Epithelial cell of proximal tubule (primary cell): ENCODE results near the gene PSME3IP1. TPM values are rescaled to one million over a fixed set of nuclear protein-coding genes. Genes with fewer than 3 reads are reported as not detected.

Experiments used
- DNase-seq: peaks from one replicate; pipeline ENCODE4 v3.0.0-alpha.2; 2011; ENCODE audit warnings: low read depth
- H3K4me3 ChIP-seq: 2 replicates; pipeline ENCODE4 v1.5.1; 2011; ENCODE audit warnings: low read depth, mild to moderate bottlenecking, low read length
- CTCF ChIP-seq: conservative IDR thresholded peaks from 2 replicates; pipeline ENCODE4 v1.5.1; 2012; ENCODE audit warnings: low read depth, mild to moderate bottlenecking, low read length
- total RNA-seq: library from RNA; depleted of rRNA; stranded (reverse); fragments of >200 nt; gene quantifications from 2 replicates; pipeline ENCODE4 v1.2.3, GENCODE V29; 2015

PSME3IP1 gene
- total RNA-seq = 79.4 and 105 TPM in 2 replicates

DNA sequence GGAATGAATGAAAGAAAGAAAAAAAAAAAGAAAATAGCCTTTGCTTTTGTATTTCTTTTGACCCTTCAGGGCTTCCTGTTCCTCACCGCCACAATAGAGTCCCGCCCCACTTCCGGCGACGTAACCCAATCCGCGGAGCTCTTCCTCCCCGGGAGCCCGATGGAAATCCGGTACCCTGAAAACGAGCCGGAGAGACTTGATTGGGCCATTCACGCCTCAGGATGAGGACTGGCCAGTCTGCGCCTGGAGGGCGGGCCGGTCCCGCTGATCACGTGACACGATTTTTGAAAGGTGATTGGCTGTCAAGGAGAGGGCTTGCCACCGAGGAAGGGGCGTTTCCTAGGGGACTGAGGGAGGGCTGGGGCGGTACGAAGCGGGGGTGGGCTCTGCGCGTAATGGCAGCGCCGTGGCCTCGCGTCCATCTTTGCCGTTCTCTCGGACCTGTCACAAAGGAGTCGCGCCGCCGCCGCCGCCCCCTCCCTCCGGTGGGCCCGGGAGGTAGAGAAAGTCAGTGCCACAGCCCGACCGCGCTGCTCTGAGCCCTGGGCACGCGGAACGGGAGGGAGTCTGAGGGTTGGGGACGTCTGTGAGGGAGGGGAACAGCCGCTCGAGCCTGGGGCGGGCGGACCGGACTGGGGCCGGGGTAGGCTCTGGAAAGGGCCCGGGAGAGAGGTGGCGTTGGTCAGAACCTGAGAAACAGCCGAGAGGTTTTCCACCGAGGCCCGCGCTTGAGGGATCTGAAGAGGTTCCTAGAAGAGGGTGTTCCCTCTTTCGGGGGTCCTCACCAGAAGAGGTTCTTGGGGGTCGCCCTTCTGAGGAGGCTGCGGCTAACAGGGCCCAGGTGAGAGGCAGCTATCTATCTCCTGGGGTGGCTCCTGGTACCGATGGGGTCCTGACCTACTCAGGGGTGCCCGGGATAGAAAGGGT, at the start of gene PSME3IP1, which contains the start of gene RSPRY1:
Gene PSME3IP1 (minus strand): TSS at position 95 of the 927 bp plus-strand sequence. CDS start 12,185 bp downstream, outside the sequence.
Gene RSPRY1 (plus strand): TSS at position 385 of the 927 bp plus-strand sequence. CDS start 18,330 bp downstream, outside the sequence.
- TF ChIP-seq CTCF = no peak
- H3K4me3 ChIP-seq = peak within 1 kb of the TSS; percentile 88
- peak; percentile 89 for DNase-seq

DNA sequence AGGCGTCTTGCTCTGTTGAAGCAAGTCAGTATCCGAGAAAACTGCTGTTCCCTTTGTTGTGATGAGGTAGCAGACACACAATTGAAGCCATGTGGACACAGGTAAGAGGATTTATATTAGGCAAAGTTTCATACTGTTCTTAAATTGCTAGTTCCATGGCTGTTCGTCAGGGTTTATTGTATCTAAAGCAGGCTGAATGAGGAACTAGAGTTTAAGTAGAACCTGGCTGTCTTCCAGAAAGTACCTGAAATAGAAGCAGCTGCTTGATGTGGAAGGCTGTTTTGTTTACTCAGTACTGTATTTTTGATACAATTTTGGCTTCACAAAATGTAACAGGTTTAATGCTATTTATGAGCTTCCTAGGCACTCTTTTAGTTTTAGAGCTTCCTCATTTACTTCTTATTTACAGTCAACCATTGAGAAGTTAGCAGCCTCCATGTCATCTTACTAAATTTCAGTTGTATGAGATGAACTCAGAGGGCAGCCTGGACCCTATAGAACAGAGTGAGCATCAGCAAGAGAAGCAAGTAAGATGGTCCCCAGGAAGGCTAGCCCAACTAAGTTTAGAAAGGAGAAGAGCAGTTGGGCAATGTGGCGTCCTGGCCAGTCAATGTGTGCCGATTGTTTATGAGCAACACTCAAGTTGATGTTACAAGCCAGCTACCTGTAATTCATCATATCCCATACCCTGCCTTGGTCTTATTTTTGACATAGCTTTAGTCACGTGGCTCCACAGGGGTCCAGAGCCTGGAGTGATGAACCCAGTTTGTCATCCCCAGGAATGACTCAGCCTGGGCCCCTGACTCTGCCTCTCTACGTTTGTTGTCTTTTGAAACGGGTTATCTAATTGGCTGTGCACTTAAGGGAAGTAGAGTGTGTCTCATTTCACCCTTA, 49.5 kb upstream of the PSME3IP1 start:
- no peak for TF ChIP-seq CTCF
- H3K4me3 ChIP-seq = no peak overlapping the region
- no peak for DNase-seq

GRCh38 chr16:57234707-57235092, 48.9 kb upstream of the PSME3IP1 start:
- no peak overlapping the region for H3K4me3 ChIP-seq

GRCh38 chr16:57233944-57234706, 48.3 kb upstream of the PSME3IP1 start:
- no peak overlapping the region for H3K4me3 ChIP-seq
- no peak for DNase-seq
- TF ChIP-seq CTCF = no peak

More at GRCh38 chr16:57234707-57235092, 48.9 kb upstream of the PSME3IP1 start:
- TF ChIP-seq CTCF = no peak
- DNase-seq = no peak

DNA sequence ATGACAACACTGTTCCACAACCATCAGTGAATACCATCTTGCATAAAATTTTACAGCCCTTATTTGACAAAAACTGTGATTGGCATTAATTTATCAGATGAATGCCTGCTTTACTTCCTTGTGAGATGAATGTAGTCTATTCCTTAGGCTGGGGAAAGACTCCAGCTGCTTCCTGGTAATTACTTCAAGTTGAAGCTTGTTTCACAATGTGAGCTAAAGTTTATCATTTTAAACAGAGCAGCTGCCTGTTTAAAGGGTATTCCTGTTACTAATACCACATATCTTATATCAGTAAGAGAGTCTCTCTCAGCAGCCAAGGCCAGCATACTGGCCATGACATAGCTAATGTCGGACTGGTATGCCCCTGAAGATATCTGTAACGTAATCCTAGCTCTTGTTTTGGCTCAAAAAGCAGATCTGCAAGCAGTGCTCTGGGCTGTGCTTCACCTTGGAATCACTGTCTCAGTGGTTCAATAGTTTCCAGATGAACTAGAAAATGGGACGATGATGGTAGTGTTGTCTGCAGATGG, 46.0 kb upstream of the PSME3IP1 start:
- H3K4me3 ChIP-seq = no peak overlapping the region
- DNase-seq = no peak
- no peak for TF ChIP-seq CTCF

DNA sequence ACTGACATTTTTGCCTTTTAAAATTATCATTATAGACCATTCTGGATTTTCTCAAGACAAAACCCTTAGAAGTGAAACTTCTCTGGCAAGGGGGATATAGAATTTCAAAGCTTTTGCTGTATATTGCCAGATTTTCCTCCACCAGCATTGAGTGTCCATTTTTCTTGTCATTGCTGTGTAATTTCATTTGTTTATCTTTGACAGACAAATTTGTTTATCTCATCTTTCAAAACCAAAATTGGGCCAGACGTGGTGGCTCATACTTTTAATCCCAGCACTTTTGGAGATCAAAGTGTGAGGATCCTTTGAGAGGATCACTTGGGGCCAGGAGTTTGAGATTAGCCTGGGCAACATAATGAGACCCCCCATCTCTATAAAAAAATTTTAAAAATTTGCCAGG, 43.2 kb upstream of the PSME3IP1 start:
- TF ChIP-seq CTCF = no peak
- no peak for DNase-seq

More for the DNA sequence above, 43.2 kb upstream of the PSME3IP1 start:
- no peak overlapping the region for H3K4me3 ChIP-seq
